Stimulated activated CD4-positive, alpha-beta T cell treated with anti-CD3 and anti-CD28 coated beads, Interleukin-1b, Interleukin-23, amount 100 ng/mL, for 48 hours (primary cell): Measurements from ENCODE around the gene TMPRSS3.
A peak's percentile ranks its signal among the peaks of the same experiment; 100 is the strongest.

Source experiments
- DNase-seq: peaks from one replicate; pipeline ENCODE4 v3.0.0-alpha.2; 2020

TMPRSS3 gene

DNA sequence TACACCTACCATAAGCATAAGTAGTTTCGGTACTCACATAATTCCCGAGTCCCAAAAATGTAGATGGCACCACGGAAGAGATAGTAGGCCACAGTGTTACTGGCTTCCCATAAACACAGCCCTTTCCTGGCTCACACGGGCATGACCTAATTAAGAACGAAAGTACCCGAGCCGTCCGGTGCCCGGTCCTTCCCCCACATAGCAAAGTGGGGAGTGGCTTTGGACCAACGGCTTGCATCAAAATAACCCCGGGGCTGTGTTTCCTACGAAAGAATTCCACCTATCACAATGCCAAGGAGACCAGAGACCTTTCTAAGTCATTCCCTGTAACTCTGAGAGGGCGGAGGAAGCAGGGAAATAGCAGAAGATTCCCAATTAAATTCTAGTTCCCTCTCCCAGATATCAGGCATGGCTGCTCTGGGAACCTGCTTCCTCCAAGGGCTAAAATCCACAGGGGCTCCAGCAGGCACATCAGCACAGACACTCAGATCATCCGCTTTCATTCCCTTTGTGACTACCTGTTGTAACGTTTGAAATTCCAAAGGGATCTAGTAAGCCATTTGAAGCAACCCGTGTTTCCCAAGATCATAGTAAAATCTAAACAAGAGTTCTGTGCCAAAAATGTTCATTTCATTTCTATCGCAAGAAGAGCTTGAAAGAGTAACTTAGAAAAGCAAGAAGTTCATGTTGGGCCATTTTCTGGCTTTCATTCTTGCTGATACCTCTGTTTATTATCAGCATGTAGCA, at the start of gene TMPRSS3:
Gene TMPRSS3 (minus strand): TSS at position 148 of the 747 bp plus-strand sequence. CDS start 635 bp downstream, outside the sequence.
- DNase-seq, result no peak

DNA sequence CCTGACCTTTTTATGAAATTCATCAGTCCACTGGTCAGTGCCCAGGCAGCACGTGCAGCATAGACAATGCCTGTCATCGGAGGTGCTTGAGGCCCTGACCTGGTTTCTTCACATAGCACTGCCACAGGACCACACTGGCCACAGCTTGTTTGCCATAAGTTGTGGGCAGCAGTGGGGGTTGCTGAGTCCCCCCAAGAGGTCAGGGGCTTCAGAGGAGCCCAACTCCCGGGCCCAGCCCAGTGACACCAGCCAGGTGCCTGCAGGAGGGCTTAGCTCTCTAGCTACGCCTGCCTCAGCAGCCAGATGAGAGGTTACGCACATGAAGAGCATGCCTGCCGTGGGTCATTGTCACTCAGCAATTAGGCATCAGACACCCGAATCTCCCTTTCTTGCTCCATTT, 49.5 kb upstream of the TMPRSS3 start:
- DNase-seq, result no peak

DNA sequence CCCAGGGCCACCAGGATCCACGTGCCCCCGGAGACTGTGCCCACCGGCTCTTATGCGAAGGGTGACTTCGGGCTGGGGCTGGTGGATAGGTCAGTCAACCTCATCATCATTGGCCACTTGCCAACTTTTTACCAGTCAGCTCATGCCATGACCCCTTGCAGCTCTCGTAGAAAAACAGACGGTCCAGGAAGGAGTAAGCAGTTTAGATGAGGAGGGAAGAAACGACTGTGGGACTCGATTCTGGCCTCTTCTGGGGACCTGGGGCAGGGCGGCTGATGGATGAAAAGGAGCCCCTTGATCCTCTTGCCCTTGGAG, 48.9 kb upstream of the TMPRSS3 start:
- DNase-seq, result no peak

DNA sequence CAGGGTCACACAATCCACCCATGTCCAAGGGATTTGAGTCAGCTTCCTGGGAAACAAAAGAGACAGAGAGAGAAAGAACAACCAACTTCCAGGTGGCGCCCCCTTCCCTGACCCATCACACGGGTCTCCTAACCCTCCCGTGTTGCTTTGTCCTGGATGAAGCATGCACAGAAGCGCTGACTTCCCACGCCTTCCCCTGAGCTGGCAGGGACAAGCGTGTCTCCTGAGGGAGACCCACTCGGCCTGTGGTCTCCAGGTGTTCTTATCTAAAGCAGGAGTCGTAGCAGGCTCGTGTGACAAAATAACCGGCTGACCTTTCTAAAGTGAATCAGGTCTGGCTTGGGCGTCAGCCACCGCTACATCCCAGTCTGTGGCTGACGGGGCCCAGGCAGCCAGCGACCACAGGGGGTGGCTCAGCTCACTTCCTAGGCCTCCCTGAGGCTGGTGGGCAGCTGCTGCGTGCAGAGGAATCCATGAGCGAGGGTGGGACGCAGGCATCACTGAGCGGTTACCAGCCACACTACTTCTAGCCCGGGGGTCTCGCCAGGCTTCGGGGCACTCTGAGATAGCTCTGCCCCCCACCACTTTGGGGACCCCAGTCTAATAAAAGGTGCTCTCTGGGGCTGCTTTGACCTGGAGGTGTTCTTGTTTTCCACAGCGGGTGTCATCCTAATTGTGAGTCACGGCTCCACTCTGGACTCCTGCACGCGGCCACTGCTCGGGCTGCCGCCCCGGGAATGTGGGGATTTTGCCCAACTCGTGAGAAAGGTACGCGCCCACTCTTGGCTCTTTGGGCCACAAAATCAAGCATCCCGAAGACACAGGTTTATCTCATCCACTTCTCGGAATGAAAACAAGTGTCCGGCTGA, 48.3 kb upstream of the TMPRSS3 start:
- no peak for DNase-seq

DNA sequence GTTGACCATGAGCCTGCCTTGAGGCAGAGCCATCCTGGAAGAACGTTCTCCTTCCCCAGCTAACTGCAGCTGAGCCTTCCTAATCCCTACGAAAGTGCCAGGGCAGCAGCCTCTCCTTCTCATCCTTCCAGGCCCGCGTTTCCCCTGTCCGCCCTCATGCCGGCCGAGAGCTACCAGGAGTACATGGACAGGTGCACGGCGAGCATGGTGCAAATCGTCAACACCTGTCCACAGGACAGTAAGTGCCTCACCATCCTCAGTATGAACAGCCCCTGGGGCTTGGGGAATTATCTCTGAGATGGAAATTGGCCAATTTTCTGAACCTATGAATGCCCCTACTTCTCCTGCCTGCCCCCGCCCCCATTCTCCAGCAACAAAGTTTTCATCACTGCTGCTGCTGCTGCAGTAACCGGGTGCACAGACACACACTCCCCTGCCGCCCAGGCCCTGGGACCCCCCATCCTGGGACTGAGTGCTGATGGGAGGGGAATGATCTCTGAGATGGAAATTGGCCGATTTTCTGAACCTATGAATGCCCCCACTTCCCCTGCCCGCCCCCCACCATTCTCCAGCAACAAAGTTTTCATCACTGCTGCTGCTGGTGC, 47.4 kb upstream of the TMPRSS3 start:
- DNase-seq, result no peak

DNA sequence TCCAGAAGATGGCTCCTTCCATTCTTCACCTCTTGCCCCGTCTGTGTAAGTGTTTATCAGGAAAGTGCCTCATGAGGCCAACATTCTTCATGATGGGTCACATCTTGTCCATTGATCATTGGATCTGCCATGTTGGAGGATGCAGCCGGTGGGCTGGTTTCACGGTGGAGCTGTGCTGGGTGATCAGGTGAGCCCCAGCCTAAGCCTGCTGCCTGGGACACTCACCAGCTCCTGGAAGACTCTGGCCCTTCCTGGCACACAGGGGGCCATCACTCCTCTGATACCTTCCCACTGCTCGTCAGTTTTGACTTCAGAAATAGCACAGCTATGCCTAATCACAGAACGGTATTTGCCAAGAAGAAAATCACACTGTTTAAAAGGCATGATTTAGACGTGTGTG, 46.1 kb upstream of the TMPRSS3 start:
- no peak for DNase-seq

DNA sequence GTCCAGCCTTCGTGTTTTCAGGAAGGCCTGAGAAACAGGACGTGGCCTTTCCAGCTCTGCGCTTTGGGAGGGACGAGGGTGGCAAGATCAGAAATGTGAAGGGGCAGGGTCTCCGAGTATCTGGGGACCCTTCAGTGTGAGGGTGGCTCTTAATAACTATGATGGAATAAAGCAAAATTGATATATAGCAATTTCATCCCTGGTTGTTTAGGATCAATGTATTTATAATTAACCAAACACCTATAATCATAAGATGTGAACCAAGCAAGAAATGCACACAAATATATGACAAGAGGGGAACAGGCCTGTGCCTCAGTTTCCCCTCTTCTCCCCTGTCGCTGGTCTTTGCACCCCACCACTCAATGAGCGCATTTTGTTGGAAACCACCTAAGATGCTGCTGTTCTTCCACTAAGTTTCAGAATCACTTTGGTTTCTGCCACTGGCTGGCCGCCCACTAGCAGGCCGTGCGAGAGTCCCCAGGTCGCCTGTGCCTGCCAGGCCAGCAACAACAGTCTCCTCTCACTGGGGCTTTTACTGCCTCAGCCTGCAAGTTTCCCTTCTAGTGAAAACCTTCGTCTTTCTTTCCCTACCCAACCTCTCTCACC, 44.4 kb upstream of the TMPRSS3 start:
- DNase-seq, result no peak

DNA sequence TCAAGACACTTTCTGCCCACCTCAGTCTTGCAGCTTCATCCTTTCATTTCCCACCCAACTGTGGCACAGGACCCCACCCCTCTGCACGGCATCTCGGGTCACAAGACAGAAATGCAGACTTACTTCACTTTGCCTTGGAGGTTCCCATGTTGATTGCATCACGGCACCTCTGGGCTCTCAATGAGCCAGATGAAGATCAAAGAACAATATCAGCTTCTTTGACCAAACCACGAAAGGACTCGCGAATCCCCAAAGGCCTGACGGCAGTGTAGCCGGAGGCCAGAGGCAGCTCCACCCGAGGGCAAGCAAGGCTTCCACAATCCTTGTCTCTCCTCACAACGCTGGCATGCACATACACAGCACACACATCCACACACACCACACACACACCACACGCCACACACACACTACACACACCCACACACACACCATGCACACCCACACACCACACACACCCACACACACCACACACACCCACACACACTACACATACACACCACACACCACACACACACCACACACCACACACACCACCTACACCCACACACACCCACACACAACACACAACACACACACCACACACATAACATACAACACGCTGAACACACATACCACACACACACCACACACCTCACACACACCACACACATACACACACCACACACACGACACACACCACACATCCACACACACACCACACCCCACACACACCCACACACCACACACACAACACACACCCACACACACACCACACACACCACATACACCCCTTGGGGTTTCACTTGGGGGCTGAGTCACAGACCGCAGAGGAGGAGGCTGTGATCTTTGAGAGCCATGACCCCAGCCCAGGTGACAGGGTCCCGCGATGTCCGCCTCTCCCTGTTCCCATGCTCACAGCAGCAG, 43.7 kb upstream of the TMPRSS3 start:
- DNase-seq, result peak; percentile 25

DNA sequence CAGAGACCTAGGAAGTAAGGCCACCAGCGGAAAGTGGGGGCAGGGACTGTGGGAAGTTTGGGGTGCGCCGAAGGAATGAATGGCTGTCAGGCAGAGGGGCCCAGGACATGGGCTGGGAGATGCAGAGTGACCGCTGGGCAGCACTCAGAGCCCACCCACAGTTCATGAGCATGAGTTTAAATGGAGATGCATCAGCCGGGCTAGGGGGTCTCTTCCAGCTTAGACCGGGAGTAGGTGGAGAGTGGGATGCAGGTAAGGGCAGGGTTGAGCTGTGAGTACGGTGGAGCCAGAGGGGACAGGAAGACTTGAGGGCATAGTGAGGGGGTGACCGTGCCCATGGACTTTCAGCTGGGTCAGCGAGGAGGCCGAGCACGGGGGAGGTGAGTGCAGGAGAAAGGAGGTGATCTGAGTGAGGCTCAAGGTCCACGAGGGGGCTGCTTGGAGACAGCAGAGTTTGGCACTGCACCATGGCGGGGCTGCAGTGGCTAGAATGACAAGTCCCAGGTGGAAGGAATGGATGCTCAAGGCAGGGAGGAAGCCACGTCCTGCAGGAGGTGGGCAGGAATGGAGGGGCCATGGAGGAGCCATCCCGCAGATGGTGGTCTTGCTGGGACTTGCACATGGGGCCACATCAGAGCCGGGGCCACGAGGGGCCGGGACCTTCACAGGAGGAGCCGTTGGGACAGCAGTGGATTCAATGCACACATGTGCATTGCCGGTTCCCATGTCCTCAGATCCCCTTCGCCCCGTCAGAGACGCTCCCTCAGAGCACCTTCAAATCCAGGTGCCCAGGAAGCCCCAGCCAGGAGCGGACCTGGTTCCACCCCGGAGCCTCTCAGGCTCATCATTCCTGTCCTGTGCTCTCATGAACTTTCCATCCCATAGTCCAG, 42.7 kb upstream of the TMPRSS3 start:
- DNase-seq, result no peak

DNA sequence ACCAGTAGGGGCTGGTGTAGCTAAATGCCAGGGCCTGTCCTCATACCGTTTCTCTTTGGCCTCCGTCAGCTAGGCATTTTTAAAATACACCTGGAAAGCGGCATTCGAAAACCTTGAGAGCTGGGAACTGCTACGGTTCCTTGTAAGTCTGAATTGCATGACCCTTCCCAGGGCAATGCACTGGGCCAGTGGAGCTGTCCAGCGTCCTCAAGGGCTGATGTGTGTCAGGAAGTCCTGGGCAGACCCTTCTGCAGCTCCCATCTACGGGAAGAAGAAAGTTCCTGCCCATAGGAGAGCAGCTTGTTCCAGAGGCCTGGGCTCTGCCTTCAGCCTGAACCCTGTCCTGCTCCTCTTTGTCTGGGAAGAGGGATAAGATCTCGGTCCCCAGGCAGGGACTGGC, 41.9 kb upstream of the TMPRSS3 start:
- no peak for DNase-seq

DNA sequence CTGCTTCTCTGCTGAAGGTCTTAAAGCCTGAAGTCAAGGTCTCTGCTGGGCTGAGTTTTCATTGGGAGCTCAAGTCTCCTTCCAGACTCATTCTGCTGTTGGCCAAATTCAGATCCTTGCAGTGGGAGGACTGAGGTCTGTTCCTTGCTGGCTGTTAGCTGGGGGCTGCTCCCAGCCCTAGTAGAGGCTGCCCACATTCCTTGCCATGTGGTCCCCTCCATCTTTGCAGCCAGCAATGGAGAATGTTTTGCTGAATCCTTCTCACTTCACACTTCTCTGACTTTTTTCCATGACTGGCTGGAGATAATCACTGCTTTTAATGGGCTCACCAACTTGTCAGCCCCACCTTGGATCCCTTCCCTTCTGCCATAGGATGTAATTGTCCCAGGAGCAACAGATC, 41.1 kb upstream of the TMPRSS3 start:
- no peak for DNase-seq

DNA sequence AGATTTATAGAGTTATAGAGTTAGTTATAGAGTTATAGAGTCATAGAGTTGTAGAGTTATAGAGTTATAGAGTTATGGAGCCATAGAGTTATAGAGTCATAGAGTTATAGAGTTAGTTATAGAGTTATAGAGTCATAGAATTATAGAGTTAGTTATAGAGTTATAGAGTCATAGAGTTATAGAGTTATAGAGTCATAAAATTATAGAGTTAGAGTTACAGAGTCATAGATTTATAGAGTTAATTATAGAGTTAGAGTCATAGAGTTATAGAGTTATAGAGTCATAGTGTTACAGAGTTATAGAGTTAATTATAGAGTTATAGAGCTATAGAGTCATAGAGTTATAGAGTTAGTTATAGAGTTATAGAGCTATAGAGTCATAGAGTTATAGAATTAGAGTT, 40.0 kb upstream of the TMPRSS3 start:
- DNase-seq, result no peak

DNA sequence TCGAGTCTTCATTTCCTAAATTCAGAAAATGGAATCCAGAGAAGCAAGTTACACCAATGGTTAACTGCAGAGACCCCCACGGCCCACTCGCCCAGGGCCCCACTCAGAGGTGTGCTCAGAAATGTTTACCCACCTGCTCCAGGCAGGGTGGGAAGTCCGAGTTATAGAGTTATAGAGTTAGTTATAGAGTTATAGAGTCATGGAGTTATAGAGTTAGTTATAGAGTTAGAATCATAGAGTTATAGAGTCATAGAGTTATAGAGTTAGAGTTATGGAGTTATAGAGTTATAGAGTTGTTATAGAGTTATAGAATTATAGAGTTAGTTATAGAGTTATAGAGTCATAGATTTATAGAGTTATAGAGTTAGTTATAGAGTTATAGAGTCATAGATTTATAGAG, 39.5 kb upstream of the TMPRSS3 start:
- no peak for DNase-seq

DNA sequence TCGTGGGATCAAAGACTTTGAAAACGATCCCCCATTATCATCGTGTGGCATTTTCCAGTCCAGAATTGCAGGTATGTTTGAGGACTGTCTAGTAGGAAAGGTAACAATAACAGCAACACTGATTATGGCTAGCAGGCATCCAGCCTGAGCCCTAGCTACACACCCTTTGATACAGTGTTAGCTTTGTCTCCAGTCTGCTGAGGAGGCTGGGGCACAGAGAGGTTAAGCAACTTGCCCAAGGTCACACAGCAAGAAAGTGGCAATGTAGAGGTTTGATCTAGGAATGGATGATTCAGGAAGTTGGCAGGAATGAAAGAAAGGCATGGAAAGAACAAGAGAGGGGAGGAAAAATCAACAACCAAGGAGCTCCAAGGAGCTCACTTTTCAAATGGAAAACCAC, 39.0 kb upstream of the TMPRSS3 start:
- DNase-seq, result no peak

DNA sequence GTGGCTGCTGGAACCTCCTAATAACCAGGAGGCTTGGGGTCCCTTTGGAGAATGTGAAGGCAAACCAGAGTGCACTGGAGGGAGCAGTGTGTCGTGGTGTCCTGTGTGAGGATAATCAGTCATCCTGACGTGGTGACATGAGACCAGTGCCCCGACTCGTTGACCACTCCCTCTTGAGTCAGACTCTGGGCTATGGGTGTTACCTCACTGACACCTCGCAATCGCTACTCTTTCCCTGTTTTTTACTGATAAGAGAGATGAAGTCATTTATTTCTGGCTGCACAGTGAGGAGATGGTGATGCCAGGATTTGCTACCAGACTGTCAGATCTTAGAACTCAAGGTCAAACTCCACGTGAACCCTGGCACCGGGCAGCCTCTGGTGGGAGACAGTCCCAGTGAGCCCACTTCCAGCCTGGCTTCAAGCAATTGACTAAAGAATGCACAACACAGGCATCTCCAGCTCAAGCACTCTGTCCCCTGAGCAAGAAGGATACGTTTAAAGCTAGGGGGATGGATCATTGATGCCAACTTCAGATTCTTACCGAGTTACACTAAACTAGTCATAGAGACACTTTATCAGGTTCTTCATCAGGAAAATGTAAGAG, 38.2 kb upstream of the TMPRSS3 start:
- no peak for DNase-seq

DNA sequence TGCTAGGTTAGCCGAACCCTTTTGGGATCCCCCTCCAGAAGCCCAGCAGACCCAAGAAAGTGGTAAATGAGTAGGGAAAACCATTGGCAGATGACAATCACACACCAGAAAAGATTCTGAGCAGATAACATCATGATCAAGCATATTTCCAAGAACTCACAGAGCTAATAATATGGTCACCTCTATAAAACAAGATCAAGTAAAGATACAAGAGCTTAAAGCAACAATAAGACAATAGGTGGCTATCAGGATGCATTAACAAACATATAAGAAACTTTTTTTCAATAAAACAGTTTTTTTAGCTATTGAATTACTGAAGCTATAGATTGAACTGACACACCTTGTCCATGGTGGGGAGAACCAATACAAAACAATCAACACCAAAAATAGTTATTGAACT, 36.8 kb upstream of the TMPRSS3 start:
- DNase-seq, result no peak

DNA sequence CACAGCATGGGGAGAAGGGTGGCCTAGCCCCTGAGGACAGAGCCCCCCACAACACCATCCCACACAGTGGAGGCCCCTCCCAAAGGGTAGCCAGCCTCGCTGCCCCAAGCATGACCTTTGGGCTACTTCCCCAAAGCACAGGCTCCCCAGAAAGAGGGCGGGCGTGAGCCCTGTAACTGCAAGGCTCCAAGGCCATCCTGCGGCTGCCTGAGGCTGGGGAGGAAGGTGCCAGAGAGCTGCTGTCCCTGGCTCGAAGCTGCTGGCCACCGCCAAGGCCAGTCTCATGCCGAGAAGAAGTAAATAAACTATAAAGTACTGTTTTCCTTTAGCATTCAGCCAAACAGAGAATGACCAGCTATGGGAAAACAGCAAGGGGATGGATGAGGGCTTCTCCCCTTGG, 35.3 kb upstream of the TMPRSS3 start:
- DNase-seq, result no peak

DNA sequence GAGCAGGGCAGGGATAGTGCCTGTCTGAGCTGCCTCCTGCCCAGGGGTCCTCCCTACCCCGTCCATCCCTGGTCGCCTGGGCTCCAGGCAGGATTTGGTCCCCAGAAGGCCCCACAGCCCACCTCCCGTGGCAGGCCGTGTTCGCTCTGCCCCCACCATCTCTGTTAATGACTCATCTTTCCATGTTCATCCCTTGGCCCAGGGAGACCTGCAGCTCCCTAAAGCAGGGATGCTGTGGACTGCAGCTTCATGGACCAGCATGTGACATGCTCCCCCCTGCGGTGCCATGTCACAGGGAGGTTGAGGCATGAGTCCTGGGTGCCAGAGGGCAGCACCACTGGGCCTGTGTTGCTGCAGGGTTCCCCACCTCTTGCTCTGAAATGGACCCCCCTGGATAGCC, 34.7 kb upstream of the TMPRSS3 start:
- no peak for DNase-seq

DNA sequence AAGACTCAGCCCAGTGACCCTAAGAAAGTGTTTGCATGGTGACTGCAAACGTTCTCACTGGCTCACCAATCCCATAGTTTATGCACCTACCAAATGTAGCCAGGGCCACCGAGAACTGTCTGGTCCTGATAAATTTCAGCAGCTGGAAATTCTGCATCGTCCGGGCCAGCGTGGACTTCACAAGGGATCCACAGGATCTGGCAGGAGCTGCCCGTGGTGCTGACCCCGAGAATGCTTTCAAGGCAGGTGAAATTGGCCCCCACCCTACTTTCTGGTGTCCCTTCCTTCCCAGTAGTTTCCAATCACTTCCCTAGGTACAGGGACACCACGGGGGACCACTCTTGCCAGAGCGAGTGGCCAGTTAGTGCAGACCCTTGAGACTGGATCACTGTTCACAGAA, 34.0 kb upstream of the TMPRSS3 start:
- DNase-seq, result no peak

DNA sequence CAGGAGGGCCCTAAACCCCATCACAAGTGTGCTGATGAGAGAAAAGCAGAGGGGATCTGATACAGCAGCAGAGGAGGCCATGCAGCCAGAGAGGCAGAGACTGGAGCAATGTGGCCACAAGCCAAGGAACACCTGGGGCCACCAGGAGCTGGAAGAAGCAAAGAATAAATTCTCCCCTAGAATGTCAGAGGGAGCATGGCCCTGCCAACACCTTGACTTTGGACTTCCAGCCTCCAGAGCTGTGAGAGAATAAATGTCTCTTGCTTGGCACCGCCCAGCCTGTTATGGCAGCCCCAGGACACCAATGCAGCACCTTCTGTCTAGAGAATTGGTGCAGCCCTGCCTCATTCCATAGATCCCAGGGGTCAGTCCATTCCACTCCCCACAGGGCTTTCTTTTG, 33.2 kb upstream of the TMPRSS3 start:
- DNase-seq, result no peak

DNA sequence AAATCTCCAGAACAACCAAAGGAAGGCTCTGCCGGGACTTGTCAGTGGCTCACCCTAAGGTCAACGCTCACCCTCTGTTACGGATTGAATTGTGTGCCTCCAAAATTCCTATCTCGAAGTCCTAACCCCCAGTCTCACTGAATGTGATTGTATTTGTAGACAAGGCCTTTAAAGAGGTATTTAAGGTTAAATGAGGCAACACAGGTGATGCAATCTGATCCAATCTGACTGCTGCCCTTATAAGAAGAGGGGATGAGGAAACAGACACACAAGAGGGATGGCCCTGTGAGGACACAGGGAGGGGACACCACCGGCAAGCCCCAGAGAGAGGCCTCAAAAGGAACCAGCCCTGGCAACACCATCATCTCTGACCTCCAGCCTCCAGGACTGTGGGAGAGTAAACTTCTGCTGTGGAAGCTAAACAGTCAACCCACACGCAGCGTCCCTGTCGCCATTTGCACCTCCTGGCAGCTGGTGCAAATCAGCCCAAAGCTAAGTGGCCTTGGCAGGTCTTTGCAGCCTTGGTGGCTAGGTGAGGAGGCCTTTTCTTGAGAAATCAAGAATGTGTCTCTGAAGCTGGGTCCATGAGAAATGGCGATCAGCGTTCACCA, 32.1 kb upstream of the TMPRSS3 start:
- no peak for DNase-seq
